MCF 10A (cell line): Measurements from ENCODE around the gene TMEM51. TPM values are rescaled to one million over a fixed set of nuclear protein-coding genes. Genes with fewer than 3 reads are reported as not detected.

Experiments
- BruUV-seq: library from RNA; stranded (reverse); fragments of 400-500 nt; replicated peaks from 2 replicates; lab custom pipeline; 2021; lab: Mats Ljungman, UMichigan
- CTCF ChIA-PET: fragments of 300-600 bp; sonication (Branson Sonifier 250); formaldehyde crosslinking; extraction: SDS; loops from one replicate; lab custom pipeline; 2021; ENCODE audit warnings: antibody characterized with exemption, inconsistent platforms; lab: Yijun Ruan, JAX
- POLR2A ChIA-PET: fragments of 300-600, 350-650 bp; sonication (Branson Sonifier 250); formaldehyde crosslinking; extraction: SDS; loops from one replicate; lab custom pipeline; 2020; ENCODE audit warnings: antibody characterized with exemption, inconsistent platforms; lab: Yijun Ruan, JAX
- DNase-seq: peaks from one replicate; pipeline ENCODE4 v3.0.0-alpha.2; 2018; ENCODE audit not compliant: unreplicated experiment
- H3K27ac Mint-ChIP-seq: one replicate; pipeline ENCODE4 v1.8.0; 2022; ENCODE audit warnings: mild to moderate bottlenecking, low read depth, mixed read lengths; ENCODE audit not compliant: unreplicated experiment
- H3K27me3 Mint-ChIP-seq: one replicate; pipeline ENCODE4 v1.8.0; 2022; ENCODE audit warnings: mixed read lengths; ENCODE audit not compliant: insufficient read depth, unreplicated experiment
- H3K36me3 Mint-ChIP-seq: one replicate; pipeline ENCODE4 v1.8.0; 2022; ENCODE audit warnings: mild to moderate bottlenecking, moderate library complexity, mixed read lengths; ENCODE audit not compliant: insufficient read depth, unreplicated experiment
- H3K4me1 Mint-ChIP-seq: one replicate; pipeline ENCODE4 v1.8.0; 2022; ENCODE audit warnings: mixed read lengths; ENCODE audit not compliant: insufficient read depth, unreplicated experiment
- H3K4me3 Mint-ChIP-seq: one replicate; pipeline ENCODE4 v1.8.0; 2022; ENCODE audit warnings: mild to moderate bottlenecking, moderate library complexity, mixed read lengths; ENCODE audit not compliant: unreplicated experiment
- H3K9me3 Mint-ChIP-seq: one replicate; pipeline ENCODE4 v1.8.0; 2022; ENCODE audit warnings: mixed read lengths; ENCODE audit not compliant: unreplicated experiment
- CTCF ChIP-seq: fragments of 200-600 bp; IDR thresholded peaks from one replicate; pipeline ENCODE4 v1.8.0; 2022; ENCODE audit warnings: antibody characterized with exemption, mild to moderate bottlenecking; ENCODE audit not compliant: unreplicated experiment
- intact Hi-C: fragments of 100-400 bp; cut with micrococcal nuclease; formaldehyde crosslinking; loops from 2 replicates; pipeline ENCODE4 v1.14.1; 2022
- total RNA-seq: library from RNA; stranded (reverse); gene quantifications from 2 replicates; pipeline ENCODE4 v1.2.3, GENCODE V29; 2022

TMEM51 gene
- total RNA-seq, 1 experiment from 2014 or later = 6.4 TPM

- Mint-ChIP-seq H3K36me3 (no peaks in the 10 kb centered on the region), H3K9me3 (no peaks in the 10 kb centered on the region), H3K4me3 (no peak overlapping the region), H3K4me1 (no peaks in the 10 kb centered on the region), H3K27me3 (peaks cover 24% of the 10 kb centered on the region), H3K27ac (no peak overlapping the region)
- no peak for DNase-seq
- POLR2A ChIA-PET = interaction anchor here (0.7 kb wide), 1 partner anchor 623 kb away, joined by 3 read pairs; no protein-coding TSS in a partner anchor
- no TSS peak for BruUV-seq
- intact Hi-C loops = no loop called here
- CTCF ChIA-PET = interaction anchor here (1.2 kb wide), 1 partner anchor 183 kb away, joined by 3 read pairs; no protein-coding TSS in a partner anchor
- TF ChIP-seq CTCF = no peak
These were observed 33.1 kb upstream of the TMEM51 start for GRCh38 chr1:15120251-15120945.

GRCh38 chr1:15122331-15122730 lies 31.2 kb upstream of the TMEM51 start:
- H3K9me3 Mint-ChIP-seq = no peaks in the 10 kb centered on the region
- intact Hi-C loops = no loop called here
- H3K27ac Mint-ChIP-seq = no peak overlapping the region
- POLR2A ChIA-PET = no interaction called here
- TF ChIP-seq CTCF = no peak
- CTCF ChIA-PET = interaction anchor here (0.6 kb wide), 2 partner anchors 12 to 161 kb away, joined by 3 to 4 read pairs; no protein-coding TSS in a partner anchor
- no TSS peak for BruUV-seq
- H3K4me3 Mint-ChIP-seq = no peak overlapping the region
- peaks cover 24% of the 10 kb centered on the region for H3K27me3 Mint-ChIP-seq
- no peaks in the 10 kb centered on the region for H3K36me3 Mint-ChIP-seq
- H3K4me1 Mint-ChIP-seq = no peaks in the 10 kb centered on the region
- no peak for DNase-seq

- Mint-ChIP-seq H3K4me3 (no peak overlapping the region), H3K9me3 (no peaks in the 10 kb centered on the region), H3K4me1 (no peaks in the 10 kb centered on the region), H3K27me3 (peaks cover 24% of the 10 kb centered on the region), H3K27ac (no peak overlapping the region), H3K36me3 (no peaks in the 10 kb centered on the region)
- no peak for TF ChIP-seq CTCF
- no TSS peak for BruUV-seq
- POLR2A ChIA-PET = no interaction called here
- DNase-seq = no peak
- intact Hi-C loops = no loop called here
- CTCF ChIA-PET = interaction anchor here (0.5 to 1.1 kb wide), 4 partner anchors 11 to 734 kb away, joined by 3 to 6 read pairs (median 4); no protein-coding TSS in a partner anchor
These were observed 30.3 kb upstream of the TMEM51 start for GRCh38 chr1:15123270-15123669.

- DNase-seq = no peak
- intact Hi-C loops = no loop called here
- no peaks in the 10 kb centered on the region for H3K4me1 Mint-ChIP-seq
- H3K36me3 Mint-ChIP-seq = no peaks in the 10 kb centered on the region
- CTCF ChIA-PET = interaction anchor here (0.7 to 1.1 kb wide), 2 partner anchors 148 to 183 kb away, joined by 3 read pairs; no protein-coding TSS in a partner anchor
- no TSS peak for BruUV-seq
- no peak overlapping the region for H3K27ac Mint-ChIP-seq
- H3K9me3 Mint-ChIP-seq = no peaks in the 10 kb centered on the region
- POLR2A ChIA-PET = no interaction called here
- no peak overlapping the region for H3K4me3 Mint-ChIP-seq
- TF ChIP-seq CTCF = no peak
- H3K27me3 Mint-ChIP-seq = peaks cover 18% of the 10 kb centered on the region
These were observed 29.6 kb upstream of the TMEM51 start for GRCh38 chr1:15123925-15124324.
